Smooth muscle cell (in vitro differentiated cells): ENCODE measurements around the gene PTGDR2. TPM values are rescaled to one million over a fixed set of nuclear protein-coding genes. Genes with fewer than 3 reads are reported as not detected.

Experiments
- DNase-seq: peaks from one replicate; lab custom pipeline; 2025; ENCODE audit not compliant: unreplicated experiment; lab: John Stamatoyannopoulos, UW
- H2AFZ ChIP-seq: fragments of 200-600 bp; sonication (generic); 2 replicates; pipeline ENCODE4 v1.6.0; 2016; ENCODE audit warnings: antibody characterized with exemption, low read depth, mild to moderate bottlenecking
- H3F3A ChIP-seq: fragments of 200-600 bp; sonication (generic); 2 replicates; pipeline ENCODE4 v1.6.0; 2017; ENCODE audit warnings: antibody characterized with exemption, low read depth
- H3K27ac ChIP-seq: fragments of 200-600 bp; sonication (generic); 2 replicates; pipeline ENCODE4 v1.5.1; 2016; ENCODE audit warnings: low read depth, mild to moderate bottlenecking
- H3K27me3 ChIP-seq: fragments of 200-600 bp; sonication (generic); 2 replicates; pipeline ENCODE4 v1.6.1; 2016; ENCODE audit warnings: low read depth, mild to moderate bottlenecking
- H3K36me3 ChIP-seq: fragments of 200-600 bp; sonication (generic); 2 replicates; pipeline ENCODE4 v1.5.1; 2016; ENCODE audit warnings: low read depth
- H3K4me1 ChIP-seq: fragments of 200-600 bp; sonication (generic); 2 replicates; pipeline ENCODE4 v1.5.1; 2016; ENCODE audit warnings: low read depth
- H3K4me2 ChIP-seq: fragments of 200-600 bp; sonication (generic); 2 replicates; pipeline ENCODE4 v1.6.0; 2016; ENCODE audit warnings: mild to moderate bottlenecking
- H3K4me3 ChIP-seq: fragments of 200-600 bp; sonication (generic); 2 replicates; pipeline ENCODE4 v1.5.1; 2016; ENCODE audit warnings: mild to moderate bottlenecking
- H3K79me2 ChIP-seq: fragments of 200-600 bp; sonication (generic); 2 replicates; pipeline ENCODE4 v1.6.0; 2016; ENCODE audit warnings: low read depth, mild to moderate bottlenecking
- H3K9ac ChIP-seq: fragments of 200-600 bp; sonication (generic); 2 replicates; pipeline ENCODE4 v1.6.0; 2016; ENCODE audit warnings: low read depth
- H3K9me3 ChIP-seq: fragments of 200-600 bp; sonication (generic); replicated peaks from 2 replicates; pipeline ENCODE4 v1.5.1; 2016; ENCODE audit warnings: low read depth
- H4K20me1 ChIP-seq: fragments of 200-600 bp; sonication (generic); 2 replicates; pipeline ENCODE4 v1.6.0; 2016; ENCODE audit warnings: low read depth
- WGBS: methylation state at CpG from one replicate; pipeline ENCODE4 v1.1.7; 2016; ENCODE audit warnings: low lambda C conversion rate; 5-methylcytosine and 5-hydroxymethylcytosine counted together
- polyA plus RNA-seq: library from polyadenylated mRNA; unstranded; fragments of >200 nt; fragmentation: Nextera tagmentation; extraction: Ambion mirVana; gene quantifications from 2 replicates; pipeline ENCODE4 v1.2.1, GENCODE V29; 2016
- total RNA-seq: library from RNA; depleted of rRNA; stranded (reverse); fragments of >200 nt; gene quantifications from 2 replicates; pipeline ENCODE4 v1.2.3, GENCODE V29; 2014
- TF ChIP-seq, protein P1 (sequence below): fragments of 200-600 bp; sonication (generic); IDR thresholded peaks from 2 replicates; pipeline ENCODE4 v1.5.1; 2017; ENCODE audit warnings: borderline replicate concordance, mild to moderate bottlenecking, antibody characterized with exemption; ENCODE audit not compliant: insufficient read depth, poor library complexity, severe bottlenecking

PTGDR2 gene
- total and polyA plus RNA-seq, 2 experiments from 2014 or later, result 0.04 to 0.08 TPM

DNA sequence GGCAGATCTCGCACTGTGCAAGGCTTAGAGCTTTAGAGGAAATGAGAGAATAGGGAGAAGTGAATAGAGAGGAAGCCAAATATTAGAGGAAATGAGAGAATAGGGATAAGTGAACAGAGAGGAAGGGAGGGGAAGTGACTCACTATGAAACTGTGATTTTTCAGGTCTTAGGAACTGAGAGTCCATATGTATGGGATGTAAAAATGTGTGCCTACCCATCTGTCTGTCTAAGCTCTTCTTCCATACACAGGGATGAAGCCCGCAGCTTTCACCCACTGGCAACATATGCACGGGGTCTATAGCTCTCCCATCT, 20.3 kb downstream of the PTGDR2 start:
- H2AFZ ChIP-seq, result no peak overlapping the region
- TF ChIP-seq, protein P1, sequence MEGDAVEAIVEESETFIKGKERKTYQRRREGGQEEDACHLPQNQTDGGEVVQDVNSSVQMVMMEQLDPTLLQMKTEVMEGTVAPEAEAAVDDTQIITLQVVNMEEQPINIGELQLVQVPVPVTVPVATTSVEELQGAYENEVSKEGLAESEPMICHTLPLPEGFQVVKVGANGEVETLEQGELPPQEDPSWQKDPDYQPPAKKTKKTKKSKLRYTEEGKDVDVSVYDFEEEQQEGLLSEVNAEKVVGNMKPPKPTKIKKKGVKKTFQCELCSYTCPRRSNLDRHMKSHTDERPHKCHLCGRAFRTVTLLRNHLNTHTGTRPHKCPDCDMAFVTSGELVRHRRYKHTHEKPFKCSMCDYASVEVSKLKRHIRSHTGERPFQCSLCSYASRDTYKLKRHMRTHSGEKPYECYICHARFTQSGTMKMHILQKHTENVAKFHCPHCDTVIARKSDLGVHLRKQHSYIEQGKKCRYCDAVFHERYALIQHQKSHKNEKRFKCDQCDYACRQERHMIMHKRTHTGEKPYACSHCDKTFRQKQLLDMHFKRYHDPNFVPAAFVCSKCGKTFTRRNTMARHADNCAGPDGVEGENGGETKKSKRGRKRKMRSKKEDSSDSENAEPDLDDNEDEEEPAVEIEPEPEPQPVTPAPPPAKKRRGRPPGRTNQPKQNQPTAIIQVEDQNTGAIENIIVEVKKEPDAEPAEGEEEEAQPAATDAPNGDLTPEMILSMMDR, result no peak
- H3K27me3 ChIP-seq, result peaks cover 26% of the 10 kb centered on the region
- no peak overlapping the region for H3K9ac ChIP-seq
- DNase-seq, result no peak
- WGBS, result 87% methylated on average over 3 of the region's 3 CpGs
- no peak overlapping the region for H3K27ac ChIP-seq
- no peaks in the 10 kb centered on the region for H4K20me1 ChIP-seq
- H3K4me1 ChIP-seq, result no peaks in the 10 kb centered on the region
- H3K9me3 ChIP-seq, result no peaks in the 10 kb centered on the region
- H3K4me2 ChIP-seq, result no peak overlapping the region
- H3K79me2 ChIP-seq, result no peaks in the 10 kb centered on the region
- H3K36me3 ChIP-seq, result no peaks in the 10 kb centered on the region
- no peak overlapping the region for H3K4me3 ChIP-seq
- H3F3A ChIP-seq, result no peaks in the 10 kb centered on the region

DNA sequence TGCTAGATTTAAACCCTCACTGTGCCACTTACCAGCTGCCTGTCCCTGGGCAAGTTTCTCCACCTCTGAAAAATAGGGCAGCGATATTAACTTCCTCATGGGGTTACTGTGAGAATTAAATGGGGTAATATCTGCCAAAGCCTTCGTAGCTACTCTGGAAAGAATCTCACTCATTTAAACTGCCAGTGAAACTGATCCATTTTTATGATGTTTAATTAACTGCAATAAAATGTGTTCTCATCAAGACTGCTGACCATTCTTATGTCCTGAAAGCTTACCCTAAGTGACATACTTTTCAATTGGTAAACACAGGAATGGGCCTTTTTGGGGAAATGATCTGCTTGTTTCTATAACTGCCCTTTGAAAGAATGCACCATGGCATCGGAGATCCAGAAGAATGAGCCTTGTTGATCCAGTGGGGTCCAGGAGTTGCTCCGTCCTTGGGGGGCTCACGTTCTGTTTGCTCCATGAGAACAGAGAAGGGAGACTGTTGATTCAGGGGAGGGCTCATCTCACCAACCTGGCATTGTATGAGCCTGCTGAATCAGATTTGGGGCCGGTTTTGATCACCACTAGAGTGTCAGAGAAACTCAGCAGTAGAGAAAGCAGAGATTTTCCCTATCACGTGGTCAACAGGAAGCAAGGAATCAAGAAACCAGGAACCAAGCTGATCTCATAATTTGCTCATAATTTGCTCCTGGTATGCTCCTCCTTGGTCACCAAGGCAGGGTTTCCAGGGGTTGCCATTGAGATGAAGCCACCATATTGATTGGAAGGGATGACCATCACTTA, 20.8 kb downstream of the PTGDR2 start:
- H3K4me3 ChIP-seq, result no peak overlapping the region
- no peaks in the 10 kb centered on the region for H3K9me3 ChIP-seq
- no peaks in the 10 kb centered on the region for H3K36me3 ChIP-seq
- 54% methylated on average over 7 of the region's 7 CpGs for WGBS
- DNase-seq, result no peak
- no peaks in the 10 kb centered on the region for H4K20me1 ChIP-seq
- no peaks in the 10 kb centered on the region for H3F3A ChIP-seq
- H2AFZ ChIP-seq, result no peak overlapping the region
- no peak overlapping the region for H3K4me2 ChIP-seq
- no peak overlapping the region for H3K9ac ChIP-seq
- H3K27ac ChIP-seq, result no peak overlapping the region
- H3K79me2 ChIP-seq, result no peaks in the 10 kb centered on the region
- H3K27me3 ChIP-seq, result peaks cover 26% of the 10 kb centered on the region
- TF ChIP-seq, protein P1, result no peak
- H3K4me1 ChIP-seq, result no peaks in the 10 kb centered on the region

DNA sequence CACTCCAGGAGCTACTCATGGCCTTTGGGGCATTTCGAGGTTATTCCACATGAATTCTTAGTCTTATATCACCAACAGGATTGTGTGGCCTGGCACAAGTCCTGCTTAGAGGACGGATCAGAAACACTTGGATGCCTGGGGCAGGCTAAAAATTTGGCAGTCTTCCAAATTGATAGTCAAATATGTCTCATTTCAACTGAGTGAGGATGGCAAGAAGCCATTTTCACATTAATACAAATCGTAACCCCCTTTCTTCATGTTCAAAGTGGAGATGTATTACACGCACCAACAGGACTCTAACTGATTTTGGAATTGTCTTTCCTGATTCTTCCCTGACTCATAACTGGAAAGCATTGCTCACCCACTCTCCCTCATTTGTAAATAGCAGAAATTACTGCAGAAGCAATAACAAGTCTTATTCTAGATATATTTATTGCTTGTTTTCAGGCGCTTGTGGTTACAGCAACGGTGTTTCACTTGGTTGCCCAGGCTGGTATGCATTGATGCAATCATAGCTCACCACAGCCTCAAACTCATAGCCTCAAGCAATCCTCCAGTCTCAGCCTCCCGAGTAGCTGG, 24.2 kb downstream of the PTGDR2 start:
- H2AFZ ChIP-seq, result no peak overlapping the region
- no peaks in the 10 kb centered on the region for H3F3A ChIP-seq
- H3K79me2 ChIP-seq, result no peaks in the 10 kb centered on the region
- no peaks in the 10 kb centered on the region for H3K9me3 ChIP-seq
- H4K20me1 ChIP-seq, result no peaks in the 10 kb centered on the region
- no peak overlapping the region for H3K9ac ChIP-seq
- no peaks in the 10 kb centered on the region for H3K4me1 ChIP-seq
- no peak overlapping the region for H3K27ac ChIP-seq
- peaks cover 20% of the 10 kb centered on the region for H3K27me3 ChIP-seq
- no peak overlapping the region for H3K4me3 ChIP-seq
- H3K4me2 ChIP-seq, result no peak overlapping the region
- H3K36me3 ChIP-seq, result no peaks in the 10 kb centered on the region
- DNase-seq, result no peak
- TF ChIP-seq, protein P1, result no peak
- WGBS, result 66% methylated on average over 7 of the region's 7 CpGs

DNA sequence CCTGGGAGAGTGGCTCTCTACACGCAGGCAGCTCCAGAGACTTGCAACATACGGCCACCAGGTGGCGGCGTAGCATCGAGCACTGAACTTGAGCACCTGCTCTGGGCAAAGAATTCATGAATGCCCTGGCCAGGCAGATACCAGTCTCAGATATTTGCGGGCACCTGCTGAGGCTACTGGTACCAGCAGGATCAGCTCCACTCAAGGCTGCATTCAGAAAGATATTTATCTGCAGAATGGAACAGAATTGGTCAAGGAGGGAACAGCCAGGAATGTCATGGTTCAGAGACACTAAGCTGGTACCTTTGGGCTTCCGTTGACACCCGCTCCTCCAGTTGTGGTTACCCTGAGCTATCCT, 24.6 kb downstream of the PTGDR2 start:
- no peak overlapping the region for H2AFZ ChIP-seq

More for the DNA sequence above, 24.6 kb downstream of the PTGDR2 start:
- 22% methylated on average over 8 of the region's 8 CpGs for WGBS
- TF ChIP-seq, protein P1, result peak; percentile 84
- H3K79me2 ChIP-seq, result no peaks in the 10 kb centered on the region
- no peaks in the 10 kb centered on the region for H3K36me3 ChIP-seq
- no peaks in the 10 kb centered on the region for H3K4me1 ChIP-seq
- H3K27me3 ChIP-seq, result peaks cover 20% of the 10 kb centered on the region
- H4K20me1 ChIP-seq, result no peaks in the 10 kb centered on the region
- H3K4me2 ChIP-seq, result no peak overlapping the region
- peak; percentile 29 for DNase-seq
- H3K9ac ChIP-seq, result no peak overlapping the region
- no peaks in the 10 kb centered on the region for H3K9me3 ChIP-seq
- H3F3A ChIP-seq, result no peaks in the 10 kb centered on the region
- no peak overlapping the region for H3K4me3 ChIP-seq
- no peak overlapping the region for H3K27ac ChIP-seq
